Activated gamma-delta T cell treated with anti-CD3 and anti-CD28 coated beads, Interleukin-2, amount 50 U/mL, for 16 hours (primary cell): ENCODE results near the gene CALU.

Source experiments
- DNase-seq: peaks from one replicate; pipeline ENCODE4 v3.0.0-alpha.2; 2020; ENCODE audit warnings: low read depth

Gene CALU

DNA sequence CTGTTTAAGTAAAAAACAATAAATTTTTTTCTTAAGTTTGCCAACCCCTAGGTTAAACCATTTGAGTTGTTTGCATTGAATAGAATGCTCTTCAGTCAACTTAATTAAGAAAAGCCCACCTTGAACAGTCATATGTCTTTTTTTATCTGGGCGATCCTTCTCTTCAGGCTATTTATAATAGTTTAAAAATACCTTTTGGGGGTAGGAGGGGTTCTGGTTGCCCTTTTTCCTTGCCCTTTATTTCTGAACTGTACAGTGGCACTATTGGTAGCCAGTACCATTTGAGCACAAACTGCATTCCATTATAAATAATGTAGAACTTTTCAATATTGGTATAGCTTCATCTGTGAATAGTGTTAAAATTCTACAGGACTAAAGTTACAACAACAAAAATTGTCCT lies 13.1 kb downstream of the CALU start:
- DNase-seq: no peak

DNA sequence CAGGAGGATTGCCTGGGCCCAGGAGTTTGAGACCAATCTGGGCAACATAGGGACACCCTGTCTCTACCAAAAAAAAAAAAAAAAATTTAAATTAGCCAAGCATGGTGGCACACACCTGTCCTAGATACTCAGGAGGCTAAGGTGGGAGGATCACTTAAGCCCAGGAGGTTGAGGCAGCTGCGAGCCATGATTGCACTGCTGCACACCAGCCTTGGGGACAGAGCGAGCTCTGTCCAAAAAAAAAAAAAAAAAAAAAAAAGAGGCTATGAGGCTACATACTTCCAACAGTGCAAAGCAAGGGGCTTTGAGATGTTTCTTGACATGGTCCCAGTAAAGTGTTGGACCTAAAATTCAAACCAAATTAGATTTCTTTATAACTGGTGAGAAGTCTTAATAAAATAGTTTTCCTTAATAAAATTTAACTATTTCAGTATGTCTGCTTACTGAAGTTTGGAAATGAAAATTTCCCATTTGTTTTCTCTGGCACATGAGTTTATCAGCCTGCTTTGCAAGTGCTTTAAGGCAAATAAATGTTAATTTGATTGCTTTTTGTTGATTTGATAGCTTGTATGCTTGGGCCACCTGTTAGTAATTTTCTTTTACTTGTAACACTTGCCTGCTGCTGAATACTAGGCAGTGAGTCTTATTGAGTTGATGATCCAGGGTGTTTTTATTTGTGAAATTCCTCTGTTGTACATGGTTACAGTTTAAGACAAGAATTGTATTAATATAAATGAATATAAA lies 16.1 kb downstream of the CALU start:
- no peak for DNase-seq

GRCh38 chr7:128755819-128756476 lies 16.8 kb downstream of the CALU start:
- DNase-seq: no peak

DNA sequence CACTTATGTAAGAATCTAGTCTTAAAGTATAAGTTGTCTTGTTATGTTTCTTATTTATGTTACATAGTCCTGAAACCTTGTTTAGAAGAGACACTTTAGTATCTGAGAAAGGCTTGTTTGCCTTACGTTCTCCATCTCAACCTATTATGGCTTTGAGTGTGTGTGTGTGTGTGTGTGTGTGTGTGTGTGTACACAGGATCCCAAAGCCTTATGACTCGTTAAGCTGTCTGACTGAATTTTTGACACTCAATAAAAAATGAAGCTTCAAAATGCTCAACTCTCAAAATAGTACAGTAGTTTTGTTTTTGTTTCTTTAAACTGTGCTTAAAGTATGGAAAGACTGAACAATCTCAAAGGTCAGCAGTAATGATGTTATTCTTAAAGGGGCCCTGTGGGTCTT lies 18.0 kb downstream of the CALU start:
- DNase-seq: no peak

DNA sequence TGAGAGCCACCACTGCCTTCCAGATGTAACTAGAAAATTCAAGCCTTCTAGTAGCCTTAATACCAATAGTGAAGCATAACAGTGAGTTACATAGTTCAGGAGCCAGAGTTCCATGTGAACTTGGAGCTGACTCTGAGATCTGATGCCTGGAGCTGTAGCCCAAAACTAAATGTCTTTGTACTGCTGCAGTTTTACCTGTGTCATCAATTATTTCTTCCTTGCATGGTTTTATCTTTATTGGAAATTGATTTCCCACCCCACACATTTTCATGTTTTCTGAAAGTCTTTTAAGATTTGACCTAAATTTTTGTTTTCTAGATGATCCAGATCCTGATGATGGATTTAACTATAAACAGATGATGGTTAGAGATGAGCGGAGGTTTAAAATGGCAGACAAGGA lies 19.4 kb downstream of the CALU start:
- no peak for DNase-seq

DNA sequence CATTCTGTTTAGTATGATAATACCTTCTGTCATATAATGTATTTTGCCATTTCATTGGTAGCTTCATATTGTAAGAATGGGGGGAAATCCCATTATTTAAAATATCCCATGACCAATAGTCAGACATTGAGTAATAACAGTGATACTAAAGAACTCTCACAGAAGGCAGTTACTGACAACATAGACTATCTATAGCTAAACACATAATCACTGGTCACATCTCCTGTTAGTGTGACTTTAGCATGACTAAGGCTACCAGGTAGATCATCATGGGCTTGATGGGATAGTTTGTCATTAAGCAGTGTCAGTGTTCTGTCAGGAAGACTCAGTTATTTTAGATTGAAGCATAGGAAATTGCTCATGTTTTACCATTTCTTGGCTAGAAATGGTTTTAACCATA lies 20.1 kb downstream of the CALU start:
- no peak for DNase-seq

GRCh38 chr7:128763541-128763940 lies 24.4 kb downstream of the CALU start:
- DNase-seq: no peak

GRCh38 chr7:128767475-128768110 lies 28.4 kb downstream of the CALU start:
- no peak for DNase-seq

DNA sequence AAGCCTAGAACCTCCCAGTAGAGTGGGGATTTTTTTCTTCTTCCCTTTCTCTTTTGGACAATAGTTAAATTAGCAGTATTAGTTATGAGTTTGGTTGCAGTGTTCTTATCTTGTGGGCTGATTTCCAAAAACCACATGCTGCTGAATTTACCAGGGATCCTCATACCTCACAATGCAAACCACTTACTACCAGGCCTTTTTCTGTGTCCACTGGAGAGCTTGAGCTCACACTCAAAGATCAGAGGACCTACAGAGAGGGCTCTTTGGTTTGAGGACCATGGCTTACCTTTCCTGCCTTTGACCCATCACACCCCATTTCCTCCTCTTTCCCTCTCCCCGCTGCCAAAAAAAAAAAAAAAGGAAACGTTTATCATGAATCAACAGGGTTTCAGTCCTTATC lies 31.1 kb downstream of the CALU start:
- DNase-seq: no peak

- DNase-seq: no peak
Observed at GRCh38 chr7:128773604-128774003, 34.4 kb downstream of the CALU start.

DNA sequence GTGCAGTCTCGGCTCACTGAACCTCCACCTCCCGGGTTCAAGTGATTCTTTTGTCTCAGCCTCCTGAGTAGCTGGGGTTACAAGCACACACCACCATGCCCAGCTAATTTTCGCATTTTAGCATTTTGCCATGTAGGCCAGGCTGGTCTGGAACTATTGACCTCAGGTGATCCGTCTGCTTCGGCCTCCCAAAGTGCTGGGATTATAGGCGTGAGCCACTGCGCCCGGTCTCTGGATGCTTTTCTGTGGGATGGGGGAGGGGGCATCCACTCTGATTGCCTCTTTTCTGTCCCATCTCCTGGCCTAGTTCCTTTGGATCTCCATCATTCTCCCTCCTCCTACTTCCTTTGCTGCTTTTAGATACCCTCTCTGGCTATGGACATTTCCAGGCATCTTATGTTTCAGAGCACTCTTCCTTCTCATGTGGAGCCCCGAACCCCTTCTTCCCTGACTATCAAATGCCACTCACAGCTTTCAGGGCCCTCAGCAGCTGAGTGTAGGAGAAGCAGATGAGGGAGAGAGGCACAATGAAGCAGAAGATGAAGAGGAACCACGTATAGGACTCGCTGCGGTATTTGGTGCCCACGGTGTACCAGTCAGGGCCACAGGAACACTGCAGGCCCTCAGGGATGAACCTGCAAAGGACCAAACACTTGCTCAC lies 35.0 kb downstream of the CALU start:
- no peak for DNase-seq

- DNase-seq: no peak
Observed at GRCh38 chr7:128774921-128775320, 35.8 kb downstream of the CALU start.

DNA sequence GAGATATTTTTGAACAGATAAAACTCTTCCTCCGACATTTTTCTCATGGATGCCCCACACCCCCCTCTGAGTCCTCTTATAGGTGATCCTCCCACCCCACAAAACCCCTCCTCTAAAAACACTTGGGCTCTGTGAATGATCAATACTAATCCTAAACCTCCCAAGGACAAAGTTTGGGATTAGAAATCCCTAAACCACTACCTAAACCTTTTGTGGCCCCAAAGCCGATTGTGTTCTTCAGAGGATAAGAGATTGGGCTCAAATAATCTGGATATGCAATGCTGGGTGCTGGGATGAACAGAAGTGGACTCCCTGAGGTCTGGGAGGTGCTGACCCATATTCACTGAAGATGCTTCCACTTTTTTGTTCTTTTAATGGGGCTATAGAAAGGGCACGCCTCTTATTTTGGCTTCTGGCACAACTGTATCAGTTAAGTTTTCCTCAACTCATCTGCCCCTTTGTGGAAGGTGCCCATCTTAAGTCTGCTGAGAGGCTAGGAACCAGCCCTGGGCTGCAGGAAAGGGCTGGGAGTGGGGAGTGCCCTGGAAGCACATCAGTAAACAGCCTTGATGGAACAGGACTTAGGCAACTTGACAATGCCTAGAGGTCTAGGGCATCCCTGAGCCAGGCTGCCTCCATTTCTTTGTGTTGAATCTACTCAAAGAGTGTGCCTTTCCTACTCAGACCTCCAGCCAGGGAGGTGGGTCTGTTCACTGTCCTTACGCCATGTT lies 36.8 kb downstream of the CALU start, which contains the start of gene OPN1SW:
Gene OPN1SW (minus strand): TSS at position 51 of the 731 bp plus-strand sequence. CDS start 13 bp downstream, at position 38.
- no peak for DNase-seq

DNA sequence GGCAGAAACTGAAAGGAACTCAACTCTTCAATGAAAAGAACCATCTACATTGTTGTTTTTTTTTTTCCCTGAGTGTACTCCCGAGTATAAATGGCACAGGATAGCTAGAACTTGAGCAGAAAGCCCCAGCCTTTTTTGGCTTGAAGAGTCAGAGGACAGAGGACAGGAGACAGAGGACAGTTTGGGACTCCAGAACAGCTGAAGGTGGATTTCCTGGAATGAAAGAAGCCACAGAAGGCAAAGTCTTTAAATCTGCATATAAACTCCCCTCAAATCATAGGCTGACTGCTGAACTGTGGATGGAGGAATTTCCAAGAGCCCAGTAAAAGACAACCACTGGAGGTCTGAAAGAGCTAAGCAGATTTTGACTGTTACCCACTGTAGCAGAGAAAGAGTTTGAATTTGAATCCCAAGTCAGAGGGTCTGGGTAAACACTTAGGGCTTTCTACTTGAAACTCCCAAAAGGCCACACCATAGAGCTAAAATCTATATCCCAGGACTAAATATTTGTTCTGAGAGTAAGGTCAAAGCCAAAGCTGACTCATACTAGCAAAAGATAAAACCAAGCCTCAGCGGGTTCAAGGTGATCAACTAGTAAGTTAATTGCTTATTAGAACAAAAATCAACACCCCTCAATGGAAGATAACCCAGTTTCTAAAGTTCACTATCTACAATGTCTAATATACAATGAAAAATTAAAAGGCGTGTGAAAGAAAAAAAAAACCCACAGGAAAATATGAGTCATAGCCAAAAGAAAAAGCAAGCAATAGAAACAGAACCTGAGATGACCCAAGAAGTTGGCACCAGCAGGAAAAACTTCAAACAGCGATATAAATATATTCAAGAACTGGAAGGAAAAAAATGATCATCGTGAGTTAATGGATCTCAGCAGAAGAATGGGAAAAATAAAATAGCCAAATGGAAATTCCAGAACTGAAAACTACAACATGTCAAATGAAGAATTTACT lies 38.3 kb downstream of the CALU start:
- no peak for DNase-seq

GRCh38 chr7:128778946-128779345 lies 39.8 kb downstream of the CALU start:
- DNase-seq: no peak

DNA sequence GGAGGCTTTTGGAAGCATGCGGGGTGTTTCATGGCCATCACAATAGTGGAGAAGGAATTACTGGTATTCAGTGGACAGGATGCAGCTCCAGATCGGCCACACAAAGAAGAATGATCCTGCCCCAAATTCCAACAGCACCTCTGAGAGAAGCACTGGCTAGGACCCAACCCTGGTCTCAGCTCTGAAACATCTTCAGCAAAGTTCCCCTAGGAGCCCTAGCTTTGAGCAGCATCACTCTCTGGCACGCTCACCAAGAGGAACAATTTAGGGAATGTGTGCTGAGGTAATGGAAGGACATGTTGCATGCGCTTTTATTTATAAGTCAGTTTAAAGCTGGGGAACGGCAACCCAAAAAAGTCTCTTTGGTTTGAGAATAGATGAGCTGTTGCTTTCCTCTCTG lies 42.0 kb downstream of the CALU start:
- no peak for DNase-seq

- no peak for DNase-seq
Observed at GRCh38 chr7:128781851-128782250, 42.7 kb downstream of the CALU start.

GRCh38 chr7:128783143-128783861 lies 44.1 kb downstream of the CALU start:
- no peak for DNase-seq

- DNase-seq: no peak
Observed at GRCh38 chr7:128785738-128786137, 46.6 kb downstream of the CALU start.
